ENCODE measurements around the gene CCDC188. TPM values are rescaled to one million over a fixed set of nuclear protein-coding genes. Genes with fewer than 3 reads are reported as not detected.

Gene CCDC188
- total and polyA plus RNA-seq, 9 of the 15 experiments (the other 6 are each of a cell fraction or from before 2014, with no cell fraction given), result not detected

GRCh38 chr22:20126284-20127029 lies 24.4 kb downstream of the CCDC188 start:
- Histone ChIP-seq H2AFZ (ENCODE audit: low read depth, low read length) (no peak overlapping the region), H3K9ac (ENCODE audit: insufficient read depth in 1 of 2, low read depth in 2 of 2, low read length in 2 of 2) (peak overlapping the region in 1 of 2 experiments; percentile 38; a peak in 1 of 4 replicates), H4K20me1 (replicated peaks; ENCODE audit: control insufficient read depth, insufficient read depth, low read length) (peaks cover 79% of the 10 kb centered on the region), H3K79me2 (ENCODE audit: control insufficient read depth, insufficient read depth, low read length) (peaks cover 33% of the 10 kb centered on the region), H3K9me1 (ENCODE audit: control insufficient read depth, insufficient read depth, low read length) (peaks cover 4% of the 10 kb centered on the region), H3K4me2 (ENCODE audit: insufficient read depth, low read length) (no peak overlapping the region), H3K4me1 (replicated peaks in 1 of 2; ENCODE audit: control insufficient read depth in 2 of 2, insufficient read depth in 2 of 2, low read length in 2 of 2) (peaks cover 3 to 75% of the 10 kb centered on the region in 2 experiments; a peak in 4 of 5 replicates), H3K27ac (ENCODE audit: extremely low read depth, low read depth, low read length) (no peak overlapping the region), H3K9me3 (replicated peaks; ENCODE audit: control insufficient read depth, insufficient read depth, low read depth, low read length) (no peaks in the 10 kb centered on the region), H3K27me3 (ENCODE audit: control insufficient read depth in 2 of 2, insufficient read depth in 2 of 2, low read length in 2 of 2) (no peaks in the 10 kb centered on the region), H3K36me3 (ENCODE audit: control insufficient read depth, insufficient read depth, low read length) (peaks cover 68% of the 10 kb centered on the region), H3K4me3 (no peak overlapping the region)
- DNase-seq (ENCODE audit: extremely low read depth in 1 of 4, low spot score in 3 of 4) (no peak), FAIRE-seq (peak; percentile 26), ATAC-seq (no peak)
- in situ Hi-C loops (cut with MboI) (loop anchor here (5.0 kb wide), 1 partner anchor 154 kb away; no protein-coding TSS in a partner anchor), intact Hi-C loops (cut with micrococcal nuclease) (no loop called here)
- no TSS peak for BruUV-seq (replicated peaks)
- WGBS (ENCODE audit: insufficient coverage, low coverage, missing lambda C conversion rate), result 89% methylated on average over 19 of the region's 19 CpGs
- ChIA-PET POLR2A (interaction anchor here (0.7 to 8.3 kb wide), 13 partner anchors 8 to 402 kb away, joined by 3 to 212 read pairs (median 5); partner anchors contain the start of genes CCDC188, RANBP1 and TRMT2A), CTCF (ENCODE audit: low intra/inter-chr PET ratio) (no interaction called here)
- TF ChIP-seq MLLT1 (IDR thresholded peaks at IDR 0.05), result peak in 1 of 2 experiments; percentile 66; a peak in 2 of 4 replicates
- no peak for TF ChIP-seq EHMT2 (IDR thresholded peaks at IDR 0.05)
- peak; percentile 28 for TF ChIP-seq KDM5B (IDR thresholded peaks at IDR 0.05; ENCODE audit: insufficient replicate concordance, low read depth, low read length)
- TF ChIP-seq ETV5 (CRISPR knock-in tag; IDR thresholded peaks at IDR 0.05; ENCODE audit: low read depth), result no peak
- no peak for TF ChIP-seq KAT7 (CRISPR knock-in tag; IDR thresholded peaks at IDR 0.05; ENCODE audit: borderline replicate concordance)
- no peak for TF ChIP-seq MED1 (CRISPR knock-in tag; IDR thresholded peaks at IDR 0.05; ENCODE audit: borderline replicate concordance)
- no peak for TF ChIP-seq YBX1 (IDR thresholded peaks at IDR 0.05)
- TF ChIP-seq NFIC (IDR thresholded peaks at IDR 0.05), result 0 out of 2 replicates have a peak, but pooled peaks have one; percentile 4
- TF ChIP-seq SETDB1 (IDR thresholded peaks at IDR 0.05; ENCODE audit: low read length), result peak; percentile 22
- no peak for TF ChIP-seq ZNF140 (CRISPR knock-in tag; IDR thresholded peaks at IDR 0.05)
- peak; percentile 18 for TF ChIP-seq POLR2B (IDR thresholded peaks at IDR 0.05; ENCODE audit: low read depth, partially characterized antibody)
- no peak for TF ChIP-seq ZC3H4 (CRISPR knock-in tag; IDR thresholded peaks at IDR 0.05; ENCODE audit: borderline replicate concordance)
- peak; percentile 76; the same call in 1 of the 2 replicates for TF ChIP-seq STAT6 (CRISPR knock-in tag; IDR thresholded peaks at IDR 0.05)
- peak; percentile 32; the same call in 1 of the 2 replicates for TF ChIP-seq PML (IDR thresholded peaks at IDR 0.05; ENCODE audit: low read length)
- TF ChIP-seq POLR2AphosphoS5 (IDR thresholded peaks at IDR 0.05; ENCODE audit: control insufficient read depth, insufficient read depth, low read depth, low read length), result peak; percentile 25; the same call in 1 of the 2 replicates
- TF ChIP-seq ZNF707 (CRISPR knock-in tag; conservative IDR thresholded peaks at IDR 0.05), result 0 out of 2 replicates have a peak, but pooled peaks have one; percentile 22
- TF ChIP-seq MIER1 (IDR thresholded peaks at IDR 0.05; ENCODE audit: low read depth), result no peak
